Loucy (cell line): ENCODE results near the gene AATK.

ENCODE experiments used
- H2AFZ ChIP-seq: fragments of 200-600 bp; sonication (generic); 2 replicates; pipeline ENCODE4 v1.6.0; 2016; ENCODE audit warnings: antibody characterized with exemption, mild to moderate bottlenecking, low read length, moderate library complexity
- H3F3A ChIP-seq: fragments of 200-600 bp; 2 replicates; pipeline ENCODE4 v1.6.0; 2016; ENCODE audit warnings: antibody characterized with exemption, low read depth, mild to moderate bottlenecking
- H3K27me3 ChIP-seq: fragments of 200-600 bp; sonication (generic); 2 replicates; pipeline ENCODE4 v1.6.1; 2014; ENCODE audit warnings: low read length, mild to moderate bottlenecking; ENCODE audit not compliant: insufficient read depth, poor library complexity, severe bottlenecking
- H3K36me3 ChIP-seq: fragments of 200-600 bp; sonication (generic); 2 replicates; pipeline ENCODE4 v1.6.1; 2016; ENCODE audit warnings: low read length; ENCODE audit not compliant: insufficient read depth
- H3K4me1 ChIP-seq: fragments of 200-600 bp; sonication (generic); 2 replicates; pipeline ENCODE4 v1.5.1; 2014; ENCODE audit warnings: low read length, mild to moderate bottlenecking; ENCODE audit not compliant: insufficient read depth, poor library complexity, severe bottlenecking
- H3K4me2 ChIP-seq: fragments of 200-600 bp; sonication (generic); 2 replicates; pipeline ENCODE4 v1.6.0; 2014; ENCODE audit warnings: antibody characterized with exemption, low read length, low read depth, mild to moderate bottlenecking; ENCODE audit not compliant: poor library complexity, severe bottlenecking
- H3K4me3 ChIP-seq: fragments of 200-600 bp; sonication (generic); 2 replicates; pipeline ENCODE4 v1.5.1; 2014; ENCODE audit warnings: low read length, mild to moderate bottlenecking, mixed read lengths; ENCODE audit not compliant: poor library complexity, severe bottlenecking
- H3K79me2 ChIP-seq: fragments of 200-600 bp; sonication (generic); 2 replicates; pipeline ENCODE4 v1.6.1; 2014; ENCODE audit warnings: low read length; ENCODE audit not compliant: insufficient read depth
- H3K9ac ChIP-seq: fragments of 200-600 bp; sonication (generic); 2 replicates; pipeline ENCODE4 v1.6.0; 2014; ENCODE audit warnings: mild to moderate bottlenecking, low read depth, low read length, moderate library complexity; ENCODE audit not compliant: poor library complexity, severe bottlenecking
- H3K9me2 ChIP-seq: fragments of 200-600 bp; sonication (generic); replicated peaks from 2 replicates; pipeline ENCODE4 v1.6.1; 2016; ENCODE audit warnings: low read depth, low read length, mixed read lengths
- H3K9me3 ChIP-seq: fragments of 200-600 bp; sonication (generic); 2 replicates; pipeline ENCODE4 v1.6.1; 2014; ENCODE audit warnings: mild to moderate bottlenecking, antibody characterized with exemption, low read length, low read depth; ENCODE audit not compliant: insufficient read depth
- H4K20me1 ChIP-seq: fragments of 200-600 bp; sonication (generic); 2 replicates; pipeline ENCODE4 v1.6.0; 2014; ENCODE audit warnings: antibody characterized with exemption, low read length, mild to moderate bottlenecking; ENCODE audit not compliant: insufficient read depth, poor library complexity, severe bottlenecking
- EZH2phosphoT487 ChIP-seq: fragments of 200-600 bp; IDR thresholded peaks from 2 replicates; pipeline ENCODE4 v1.6.1; 2018; ENCODE audit warnings: antibody characterized with exemption, mild to moderate bottlenecking, moderate library complexity, borderline replicate concordance
- TF ChIP-seq, protein P1 (sequence below): fragments of 200-600 bp; sonication (generic); conservative IDR thresholded peaks from 2 replicates; pipeline ENCODE4 v1.5.1; 2014; ENCODE audit warnings: mild to moderate bottlenecking, antibody characterized with exemption, low read length

AATK gene

DNA sequence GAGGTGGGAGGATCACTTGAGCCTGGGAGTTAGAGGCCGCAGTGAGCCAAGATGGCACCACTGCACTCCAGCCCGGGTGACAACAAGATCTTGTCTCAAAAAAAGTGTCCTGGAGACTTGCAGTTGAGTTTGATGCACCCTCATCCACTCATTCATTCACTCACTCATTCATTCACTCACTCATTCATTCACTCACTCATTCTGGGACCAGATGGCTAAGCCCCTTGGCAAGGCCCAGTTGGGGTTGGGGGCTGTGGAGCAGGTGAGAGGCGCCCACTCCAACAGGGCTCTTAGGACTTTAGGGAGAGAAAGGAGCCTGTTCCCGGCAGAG is 1.1 kb upstream of the AATK start:
- no peaks in the 10 kb centered on the region for H3K4me1 ChIP-seq
- H3K4me2 ChIP-seq = no peak overlapping the region
- no peaks in the 10 kb centered on the region for H3K27me3 ChIP-seq
- H2AFZ ChIP-seq = no peak overlapping the region
- no peaks in the 10 kb centered on the region for H3F3A ChIP-seq
- H3K36me3 ChIP-seq = no peaks in the 10 kb centered on the region
- no peak overlapping the region for H3K9ac ChIP-seq
- H4K20me1 ChIP-seq = no peaks in the 10 kb centered on the region
- TF ChIP-seq EZH2phosphoT487 = no peak
- TF ChIP-seq, protein P1, sequence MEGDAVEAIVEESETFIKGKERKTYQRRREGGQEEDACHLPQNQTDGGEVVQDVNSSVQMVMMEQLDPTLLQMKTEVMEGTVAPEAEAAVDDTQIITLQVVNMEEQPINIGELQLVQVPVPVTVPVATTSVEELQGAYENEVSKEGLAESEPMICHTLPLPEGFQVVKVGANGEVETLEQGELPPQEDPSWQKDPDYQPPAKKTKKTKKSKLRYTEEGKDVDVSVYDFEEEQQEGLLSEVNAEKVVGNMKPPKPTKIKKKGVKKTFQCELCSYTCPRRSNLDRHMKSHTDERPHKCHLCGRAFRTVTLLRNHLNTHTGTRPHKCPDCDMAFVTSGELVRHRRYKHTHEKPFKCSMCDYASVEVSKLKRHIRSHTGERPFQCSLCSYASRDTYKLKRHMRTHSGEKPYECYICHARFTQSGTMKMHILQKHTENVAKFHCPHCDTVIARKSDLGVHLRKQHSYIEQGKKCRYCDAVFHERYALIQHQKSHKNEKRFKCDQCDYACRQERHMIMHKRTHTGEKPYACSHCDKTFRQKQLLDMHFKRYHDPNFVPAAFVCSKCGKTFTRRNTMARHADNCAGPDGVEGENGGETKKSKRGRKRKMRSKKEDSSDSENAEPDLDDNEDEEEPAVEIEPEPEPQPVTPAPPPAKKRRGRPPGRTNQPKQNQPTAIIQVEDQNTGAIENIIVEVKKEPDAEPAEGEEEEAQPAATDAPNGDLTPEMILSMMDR = no peak
- H3K79me2 ChIP-seq = no peaks in the 10 kb centered on the region
- H3K9me3 ChIP-seq = no peaks in the 10 kb centered on the region
- H3K9me2 ChIP-seq = no peaks in the 10 kb centered on the region
- H3K4me3 ChIP-seq = no peak overlapping the region

- no peak within 1 kb of the TSS for H3K4me3 ChIP-seq
- no peak within 1 kb of the TSS for H2AFZ ChIP-seq
- no peaks in the 10 kb centered on the region for H3K27me3 ChIP-seq
- no peak for TF ChIP-seq EZH2phosphoT487
- TF ChIP-seq, protein P1 = no peak
- no peaks in the 10 kb centered on the region for H3K4me1 ChIP-seq
- no peaks in the 10 kb centered on the region for H3K36me3 ChIP-seq
- H4K20me1 ChIP-seq = no peaks in the 10 kb centered on the region
- H3K4me2 ChIP-seq = no peak within 1 kb of the TSS
- H3F3A ChIP-seq = no peaks in the 10 kb centered on the region
- H3K9me2 ChIP-seq = no peaks in the 10 kb centered on the region
- no peak within 1 kb of the TSS for H3K9ac ChIP-seq
- no peaks in the 10 kb centered on the region for H3K9me3 ChIP-seq
- H3K79me2 ChIP-seq = no peaks in the 10 kb centered on the region
These were observed 582 bp downstream of the AATK start, which contains the start of gene PVALEF for GRCh38 chr17:81165246-81166032. TSS of gene PVALEF (plus strand) at chr17:81165507. CDS start at chr17:81181227, 15,720 bp downstream.

- Histone ChIP-seq H3K9me3 (no peaks in the 10 kb centered on the region), H3K79me2 (no peaks in the 10 kb centered on the region), H3K9me2 (no peaks in the 10 kb centered on the region), H2AFZ (no peak overlapping the region), H3K9ac (no peak overlapping the region), H3K4me2 (no peak overlapping the region), H4K20me1 (no peaks in the 10 kb centered on the region), H3K36me3 (no peaks in the 10 kb centered on the region), H3K4me1 (no peaks in the 10 kb centered on the region), H3K4me3 (no peak overlapping the region), H3K27me3 (no peaks in the 10 kb centered on the region), H3F3A (no peaks in the 10 kb centered on the region)
- TF ChIP-seq, protein P1 = no peak
These were observed 1.4 kb downstream of the AATK start for GRCh38 chr17:81164371-81165245.
